ACHN (cell line): ENCODE results near the gene BHLHE23.

ENCODE experiments used
- DNase-seq: peaks from one replicate; pipeline ENCODE4 v3.0.0-alpha.2; 2015
- in situ Hi-C: cut with HindIII; loops from 2 replicates; pipeline ENCODE4 v1.10.0; 2017; ENCODE audit warnings: low sequenced_read_pairs, low pct_ligation_motif_present, low pct_unique_long_range_greater_than_20kb

The BHLHE23 gene

DNA sequence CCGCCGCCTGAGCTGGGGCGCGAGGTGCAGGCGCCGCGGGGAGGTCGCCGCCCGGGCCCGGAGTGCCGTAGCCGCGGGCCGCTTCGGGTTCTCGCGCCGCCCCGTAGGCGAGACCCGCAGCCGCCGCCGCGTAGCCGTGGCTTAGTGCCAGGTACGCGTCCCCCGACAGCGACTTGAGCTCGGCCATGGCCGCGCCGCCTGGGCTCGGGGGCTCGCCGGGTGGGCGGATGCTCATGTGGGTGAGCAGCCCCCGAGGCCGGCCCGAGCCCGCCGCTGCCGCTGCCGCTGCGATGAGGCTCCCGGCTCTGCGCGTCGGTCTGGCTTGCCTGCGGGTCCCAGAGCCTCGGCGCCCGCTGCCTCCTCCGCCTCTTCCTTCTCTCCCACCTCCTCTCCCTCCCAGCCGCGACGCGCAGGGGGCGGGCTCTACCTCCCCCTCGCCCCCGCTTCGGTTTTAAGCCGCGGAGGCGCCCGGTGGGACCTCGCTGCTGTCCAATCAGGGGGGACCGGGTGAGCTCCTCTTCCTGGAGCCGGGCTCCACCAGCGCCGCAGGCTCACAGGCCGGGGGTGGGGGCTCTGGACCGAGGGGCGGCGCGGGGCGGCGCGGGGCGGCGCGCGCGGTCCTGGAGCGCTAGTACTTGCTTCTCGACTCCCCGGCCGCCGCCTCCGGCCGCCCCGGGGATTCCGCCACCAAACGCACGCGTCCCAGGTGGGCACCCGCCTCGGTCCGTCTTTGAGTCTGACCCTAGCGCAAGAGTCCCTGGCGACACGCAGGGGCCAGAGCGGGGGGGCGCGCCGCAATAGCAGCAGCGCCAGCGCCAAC lies at the start of gene BHLHE23:
BHLHE23 (minus strand) TSS at position 425 of the 820 bp plus-strand sequence; CDS start at position 235, 190 bp downstream.
- in situ Hi-C loops, result no loop called here
- no peak for DNase-seq

GRCh38 chr20:63055575-63056235 lies 48.9 kb upstream of the BHLHE23 start:
- no peak for DNase-seq
- in situ Hi-C loops, result no loop called here

DNA sequence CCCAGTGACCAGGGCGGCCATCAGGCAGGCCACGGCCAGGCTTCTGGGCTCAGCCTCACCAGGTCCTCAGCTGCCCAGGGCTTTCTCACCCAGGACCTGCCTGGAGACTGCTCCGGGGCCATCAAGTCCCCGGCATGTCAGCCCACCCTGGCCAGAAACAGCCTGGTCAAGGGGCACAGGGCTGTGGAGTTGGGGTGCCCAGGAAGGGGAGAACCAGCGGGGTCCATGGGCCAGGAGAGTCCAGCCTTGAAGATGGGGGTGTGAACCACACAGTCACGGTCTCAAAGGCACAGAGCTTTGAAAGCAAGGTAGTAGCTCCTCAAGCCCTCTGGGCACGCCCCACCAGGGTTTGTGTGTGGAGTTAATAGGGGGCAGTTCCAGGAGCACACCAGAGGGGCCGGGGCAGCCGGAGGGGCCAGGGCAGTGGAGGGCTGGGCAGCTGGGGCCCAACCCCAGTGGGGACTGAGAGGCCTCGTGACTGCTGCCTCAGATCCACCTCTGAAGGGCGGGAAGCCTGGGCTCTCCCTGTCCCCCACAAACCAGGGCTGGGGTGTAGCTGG lies 48.0 kb upstream of the BHLHE23 start:
- no peak for DNase-seq
- in situ Hi-C loops, result no loop called here

DNA sequence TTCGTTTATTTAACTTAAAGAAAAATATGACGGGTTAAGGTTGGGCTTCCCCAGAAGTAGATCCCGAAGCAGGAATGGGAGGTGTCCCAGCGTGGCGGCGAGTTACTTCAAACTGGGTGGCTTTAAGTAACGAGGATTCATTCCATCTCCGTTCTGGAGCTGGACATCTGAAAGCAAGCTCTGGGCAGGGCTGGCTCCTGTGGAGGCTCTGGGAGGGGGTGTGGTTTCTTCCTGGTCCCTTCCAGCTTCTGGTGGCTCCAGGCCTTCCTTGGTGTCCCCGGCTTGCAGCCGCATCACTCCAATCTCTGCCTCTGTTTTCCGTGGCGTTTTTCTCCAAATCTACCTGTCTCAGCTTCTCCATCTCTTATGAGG lies 47.3 kb upstream of the BHLHE23 start:
- in situ Hi-C loops, result no loop called here
- no peak for DNase-seq

- in situ Hi-C loops, result no loop called here
- no peak for DNase-seq
Measured at GRCh38 chr20:63053432-63054102, 46.8 kb upstream of the BHLHE23 start.

GRCh38 chr20:63052571-63053431 lies 46.0 kb upstream of the BHLHE23 start:
- in situ Hi-C loops, result no loop called here
- DNase-seq, result no peak

GRCh38 chr20:63051911-63052310 lies 45.1 kb upstream of the BHLHE23 start:
- in situ Hi-C loops, result no loop called here
- no peak for DNase-seq

DNA sequence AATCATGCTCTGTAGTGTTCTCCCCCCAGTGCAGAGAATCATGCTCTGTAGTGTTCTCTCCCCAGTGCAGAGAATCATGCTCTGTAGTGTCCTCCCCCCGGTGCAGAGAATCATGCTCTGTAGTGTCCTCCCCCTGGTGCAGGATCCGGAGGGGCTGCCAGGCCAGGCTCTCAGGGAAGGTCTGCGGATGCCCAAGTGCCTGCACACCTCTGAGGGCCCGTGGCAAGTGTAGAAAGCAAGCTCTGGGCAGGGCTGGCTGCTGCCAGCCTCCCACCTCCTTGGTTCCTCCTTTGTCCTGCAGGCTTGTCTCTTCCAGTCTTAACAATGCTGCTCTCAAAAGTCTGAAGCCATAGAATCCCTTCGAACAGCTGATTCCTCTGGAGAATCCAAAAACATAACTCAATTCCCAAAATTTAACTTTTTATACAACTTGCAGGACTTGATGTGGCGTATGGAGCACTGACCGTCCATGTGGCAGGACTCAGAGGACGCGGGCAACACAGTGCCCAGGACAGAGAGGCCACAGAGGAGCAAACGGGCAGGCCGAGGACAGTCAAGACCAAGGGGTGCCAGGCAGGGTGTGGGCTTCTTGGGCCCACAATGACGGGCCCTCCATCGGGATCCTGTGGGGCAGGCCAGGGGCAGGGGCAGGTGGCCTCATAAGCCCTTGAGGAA lies 44.6 kb upstream of the BHLHE23 start:
- in situ Hi-C loops, result no loop called here
- DNase-seq, result no peak

- in situ Hi-C loops, result no loop called here
- DNase-seq, result no peak
Measured at GRCh38 chr20:63050406-63050805, 43.6 kb upstream of the BHLHE23 start.

DNA sequence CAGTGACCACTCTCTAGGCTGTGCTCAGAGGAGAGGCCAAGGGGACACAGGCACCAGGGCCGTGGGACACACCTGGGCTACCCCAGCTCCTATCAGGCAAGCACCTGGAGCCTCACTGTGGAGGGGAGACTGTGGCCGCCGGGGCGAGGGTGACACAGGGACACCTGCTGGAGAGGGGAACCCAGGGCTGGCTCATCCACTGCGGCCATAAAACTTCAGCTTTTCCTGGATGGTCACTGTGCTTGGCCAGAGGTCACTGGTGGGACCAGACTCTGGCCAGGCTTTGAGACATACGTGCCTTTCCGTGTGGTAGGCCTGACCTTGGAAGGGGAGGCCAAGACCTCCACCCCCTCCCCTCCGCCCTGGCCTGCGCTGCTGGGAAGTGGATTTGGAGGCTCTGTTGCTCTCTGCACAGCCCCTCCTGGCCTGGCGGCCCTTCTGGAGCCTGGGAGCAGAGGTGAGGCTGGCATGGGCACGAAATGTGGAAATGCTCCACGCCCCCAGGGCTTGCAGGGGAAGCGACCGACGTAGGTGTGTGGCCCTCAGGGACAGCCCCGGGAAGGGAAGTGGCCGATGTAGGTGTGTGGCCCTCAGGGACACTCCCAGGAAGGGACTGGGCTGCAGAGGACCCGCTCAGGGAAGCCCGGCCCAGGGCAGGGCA lies 42.9 kb upstream of the BHLHE23 start:
- no peak for DNase-seq
- in situ Hi-C loops, result no loop called here

DNA sequence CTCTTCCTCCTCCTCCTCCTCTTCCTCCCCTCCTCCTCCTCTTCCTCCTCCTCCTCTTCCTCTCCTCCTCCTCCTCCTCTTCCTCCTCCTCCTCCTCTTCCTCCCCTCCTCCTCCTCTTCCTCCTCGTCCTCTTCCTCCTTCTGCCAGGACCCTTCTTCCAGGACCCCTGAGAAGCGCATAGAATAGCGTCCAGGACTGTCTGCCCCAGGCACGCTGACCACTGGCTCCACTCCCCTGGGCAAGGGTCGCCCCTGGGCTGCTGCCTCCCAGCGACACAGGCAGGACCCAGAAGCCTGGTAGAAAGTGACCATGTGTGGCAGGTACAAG lies 42.4 kb upstream of the BHLHE23 start:
- in situ Hi-C loops, result no loop called here
- no peak for DNase-seq

- in situ Hi-C loops, result no loop called here
- no peak for DNase-seq
Measured at GRCh38 chr20:63048516-63049190, 41.9 kb upstream of the BHLHE23 start.

DNA sequence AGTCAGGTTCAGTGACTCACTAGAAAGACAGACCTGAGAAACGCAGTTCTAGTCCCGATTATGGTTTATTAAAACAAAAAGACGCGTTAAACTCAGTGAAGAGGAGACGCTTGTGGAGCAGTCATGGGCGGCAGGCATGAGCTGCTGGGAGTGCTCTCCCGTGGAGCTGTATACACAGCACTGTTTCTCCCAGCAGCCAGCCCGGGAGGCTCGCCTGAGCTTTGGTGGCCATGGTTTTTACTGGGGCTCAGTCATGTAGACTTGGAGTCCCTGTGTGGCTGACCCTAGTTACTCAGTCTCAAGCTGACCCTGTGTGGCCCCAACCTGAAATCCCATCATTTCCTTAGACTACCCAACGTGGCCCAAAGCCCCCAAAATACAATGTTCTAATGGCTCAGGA lies 41.2 kb upstream of the BHLHE23 start:
- DNase-seq, result no peak
- in situ Hi-C loops, result no loop called here

DNA sequence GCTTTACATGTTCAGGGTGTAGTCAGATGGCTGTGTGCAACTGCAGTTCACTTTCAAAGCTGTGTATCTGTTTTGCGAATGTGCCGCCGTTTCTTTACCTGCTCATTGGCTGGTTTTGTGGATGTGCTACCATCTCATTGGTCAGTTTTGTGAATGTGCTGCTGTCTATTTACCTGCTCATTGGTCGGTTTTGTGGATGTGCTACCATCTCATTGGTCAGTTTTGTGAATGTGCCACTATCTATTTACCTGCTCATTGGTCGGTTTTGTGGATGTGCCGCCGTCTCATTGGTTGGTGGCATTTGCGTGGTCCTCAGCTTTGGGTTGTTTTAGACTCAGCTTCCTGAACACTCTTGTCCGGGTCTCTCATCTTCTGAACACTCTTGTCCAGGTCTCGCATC lies 40.5 kb upstream of the BHLHE23 start:
- no peak for DNase-seq
- in situ Hi-C loops, result no loop called here

GRCh38 chr20:63046841-63047240 lies 40.1 kb upstream of the BHLHE23 start:
- in situ Hi-C loops, result no loop called here
- DNase-seq, result no peak

GRCh38 chr20:63045991-63046390 lies 39.2 kb upstream of the BHLHE23 start:
- in situ Hi-C loops, result no loop called here
- DNase-seq, result no peak

DNA sequence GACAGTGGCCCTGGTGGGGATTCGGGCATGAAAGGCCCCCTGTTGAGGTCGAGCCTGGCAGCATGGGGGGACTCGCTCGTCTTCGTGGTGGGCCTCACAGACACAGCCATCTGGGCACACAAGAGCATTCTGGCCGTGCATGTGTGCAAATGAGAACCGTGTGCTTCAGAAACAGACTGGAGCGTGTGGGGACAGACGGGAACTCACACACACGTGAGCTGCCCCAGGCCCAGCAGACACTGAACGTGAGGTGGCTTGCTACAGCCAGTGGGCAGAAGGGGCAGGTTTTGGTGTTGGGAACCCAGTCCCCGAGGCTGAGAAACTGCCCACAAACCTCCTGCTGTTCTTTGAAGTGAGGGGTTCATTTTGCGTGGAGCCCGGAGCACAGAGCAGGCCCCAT lies 38.6 kb upstream of the BHLHE23 start:
- DNase-seq, result no peak
- in situ Hi-C loops, result no loop called here
